IPS DF 4.7 (cell line): ENCODE results near the gene DTWD2.
"Not testable (repeated sequence)": the region's sequence is repeated elsewhere in the genome, so short reads cannot be mapped to it uniquely, and the experiment has no call there.

Experiments
- DNase-seq: peaks from one replicate; pipeline ENCODE4 v3.0.0-alpha.2; 2013; ENCODE audit warnings: low spot score; ENCODE audit errors: extremely low read depth

DTWD2 gene

GRCh38 chr5:118998861-118999260, 10.5 kb upstream of the DTWD2 start:
- DNase-seq, result not testable (repeated sequence)

- no peak for DNase-seq
These were observed 7.8 kb upstream of the DTWD2 start for GRCh38 chr5:118996098-118996497.

DNA sequence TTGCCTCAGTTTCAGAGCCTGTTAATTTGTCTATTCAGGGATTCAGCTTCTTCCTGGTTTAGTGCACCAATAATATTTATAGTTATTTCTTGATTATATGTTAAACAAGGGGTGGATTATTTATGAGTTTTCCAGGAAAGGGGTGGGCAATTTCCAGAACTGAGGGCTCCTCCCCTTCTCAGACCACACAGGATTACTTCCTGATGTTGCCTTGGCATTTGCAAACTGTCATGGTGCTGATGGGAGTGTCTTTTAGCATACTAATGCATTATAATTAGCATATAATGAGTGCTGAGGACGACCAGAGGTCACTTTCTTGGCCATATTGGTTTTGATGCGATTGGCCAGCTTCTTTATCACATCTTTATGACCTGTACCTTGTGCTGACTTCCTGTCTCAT, 6.2 kb upstream of the DTWD2 start:
- DNase-seq, result no peak

DNA sequence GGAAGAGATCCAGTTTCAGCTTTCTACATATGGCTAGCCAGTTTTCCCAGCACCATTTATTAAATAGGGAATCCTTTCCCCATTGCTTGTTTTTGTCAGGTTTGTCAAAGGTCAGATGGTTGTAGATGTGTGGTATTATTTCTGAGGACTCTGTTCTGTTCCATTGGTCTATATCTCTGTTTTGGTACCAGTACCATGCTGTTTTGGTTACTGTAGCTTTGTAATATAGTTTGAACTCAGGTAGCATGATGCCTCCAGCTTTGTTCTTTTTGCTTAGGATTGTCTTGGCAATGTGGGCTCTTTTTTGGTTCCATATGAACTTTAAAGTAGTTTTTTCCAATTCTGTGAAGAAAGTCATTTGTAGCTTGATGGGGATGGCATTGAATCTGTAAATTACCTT, 4.8 kb upstream of the DTWD2 start:
- not testable (repeated sequence) for DNase-seq

GRCh38 chr5:118992055-118992454, 3.7 kb upstream of the DTWD2 start:
- not testable (repeated sequence) for DNase-seq

DNA sequence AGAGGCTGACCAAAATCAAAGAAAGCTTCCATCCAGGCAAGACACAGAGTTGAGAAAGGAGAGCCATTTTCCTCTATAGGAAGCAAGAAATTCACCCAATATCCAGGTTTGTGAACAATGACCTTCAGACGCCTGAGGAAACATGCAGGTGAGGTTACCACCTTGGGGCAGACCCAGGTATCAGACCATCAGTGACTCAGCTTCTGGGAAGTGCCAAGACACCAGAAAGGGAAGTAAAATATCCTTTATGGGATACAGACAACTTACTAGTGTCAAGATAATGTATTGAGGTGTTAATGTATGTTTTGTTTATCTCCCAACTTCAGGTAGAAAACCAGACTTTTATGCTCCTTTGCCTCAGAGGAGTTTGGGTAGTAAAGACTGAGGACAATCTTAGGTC, 2.2 kb upstream of the DTWD2 start:
- DNase-seq, result no peak

DNA sequence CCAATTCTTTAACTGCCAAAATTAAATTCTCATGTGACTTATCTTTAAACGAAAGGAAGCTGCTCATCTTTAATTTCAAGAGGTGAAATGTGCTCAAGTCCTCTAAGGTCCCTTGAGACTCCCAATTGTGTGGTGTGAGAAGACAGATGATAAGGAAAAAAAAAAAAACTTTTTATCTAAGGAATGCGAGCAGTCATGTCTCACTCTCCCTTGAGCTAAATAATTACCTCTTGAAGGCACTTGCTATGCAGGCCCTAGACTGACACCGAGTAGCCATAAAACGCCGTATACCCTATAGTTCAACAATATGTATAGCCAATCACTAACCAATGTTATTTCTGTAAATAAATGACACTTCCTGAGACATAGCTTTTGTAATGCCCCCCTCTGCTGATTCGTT, 1.5 kb upstream of the DTWD2 start:
- DNase-seq, result no peak

DNA sequence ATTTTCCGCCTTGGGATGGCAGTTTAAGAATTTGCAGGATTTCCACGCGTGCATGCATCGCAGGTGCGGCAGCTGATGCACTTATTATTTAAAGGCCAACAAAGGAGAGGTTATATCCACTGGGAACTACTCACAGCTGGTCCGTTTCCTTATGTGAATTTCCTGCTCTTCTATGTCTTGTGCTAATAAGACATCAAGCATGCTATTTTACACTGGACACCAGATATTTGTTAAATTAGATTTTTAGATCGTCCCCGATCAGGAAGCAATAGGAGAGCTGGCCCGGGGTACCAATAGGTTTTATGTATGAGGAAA, 476 bp upstream of the DTWD2 start:
- no peak for DNase-seq

DNA sequence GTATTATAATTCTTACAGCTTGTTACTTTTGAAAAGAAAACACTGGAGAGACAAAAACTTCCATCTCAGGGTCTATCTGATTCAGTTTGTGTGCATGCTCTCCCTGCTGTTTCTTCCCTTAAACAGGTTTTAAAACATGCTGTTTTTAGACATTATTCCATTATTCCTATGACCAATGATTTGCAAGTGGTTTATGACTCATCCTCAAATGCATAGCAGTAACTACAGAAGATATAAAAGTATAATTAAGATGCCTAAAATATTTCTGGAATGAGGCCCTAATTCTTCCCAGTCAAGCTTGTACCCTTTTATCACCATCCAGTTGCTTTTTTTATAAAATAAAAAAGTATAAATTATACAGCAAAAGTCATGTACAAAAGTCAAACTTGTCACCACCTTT, 3.7 kb downstream of the DTWD2 start:
- no peak for DNase-seq

DNA sequence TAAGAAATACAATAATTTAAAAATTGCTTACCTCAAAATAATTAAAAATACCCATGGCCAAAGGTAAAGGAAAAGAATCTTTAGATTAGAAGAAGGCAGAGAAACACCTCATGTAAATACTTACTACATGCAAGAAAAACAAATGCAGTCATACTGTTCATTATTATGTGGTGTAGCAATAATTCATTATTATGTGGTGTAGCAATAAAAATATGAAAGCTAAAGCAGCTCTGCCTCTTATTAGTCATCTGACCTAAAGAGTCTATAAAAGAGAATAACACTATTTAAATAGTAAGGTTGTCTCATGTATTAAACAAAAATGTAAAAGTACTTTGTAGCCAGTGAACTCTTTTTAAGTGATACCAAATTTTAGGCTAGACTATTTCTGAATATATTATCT, 6.6 kb downstream of the DTWD2 start:
- no peak for DNase-seq

- no peak for DNase-seq
These were observed 7.9 kb downstream of the DTWD2 start for GRCh38 chr5:118980438-118980837.

DNA sequence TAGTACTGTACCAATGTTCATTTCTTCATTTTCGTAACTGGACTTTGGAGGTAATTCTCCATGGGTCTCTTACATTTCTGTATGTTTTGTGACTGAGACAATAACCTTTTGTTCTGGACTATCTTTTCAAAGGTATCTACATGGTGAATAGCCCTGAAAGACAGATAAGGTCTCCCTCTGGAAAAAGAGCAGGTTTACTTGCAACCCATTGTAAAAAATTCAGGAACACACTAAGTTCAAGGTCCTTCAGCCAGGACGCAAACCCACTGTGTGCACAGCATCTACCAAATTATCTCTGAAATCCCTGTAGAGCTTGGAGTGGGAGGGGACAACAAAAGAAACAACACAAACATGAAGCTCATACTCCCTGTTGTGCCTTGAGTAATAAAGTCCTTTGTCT, 8.3 kb downstream of the DTWD2 start:
- no peak for DNase-seq

- DNase-seq, result not testable (repeated sequence)
These were observed 14.4 kb downstream of the DTWD2 start for GRCh38 chr5:118973779-118974445.

DNA sequence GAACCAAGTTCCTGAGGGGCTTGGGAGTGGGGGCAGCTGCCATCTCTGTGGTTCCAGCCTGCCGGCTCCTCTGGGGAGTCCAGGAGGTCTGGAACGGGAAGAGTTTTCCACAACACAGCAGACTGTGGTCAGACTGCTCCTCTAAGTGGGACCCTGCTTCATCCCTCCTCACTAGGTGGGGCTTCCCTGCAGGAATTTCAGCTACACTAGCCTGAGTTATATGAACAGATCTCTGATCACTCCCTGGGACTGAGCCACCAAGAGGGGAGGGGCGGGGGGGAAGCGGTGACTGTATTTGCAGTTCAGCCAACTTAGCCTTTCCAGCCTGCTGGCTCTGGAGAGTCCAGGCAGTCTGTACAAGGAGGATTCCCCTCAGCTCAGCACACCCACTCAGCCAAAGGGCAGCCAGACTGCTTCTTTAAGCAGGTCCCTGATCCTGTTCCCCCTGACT, 19.4 kb downstream of the DTWD2 start:
- no peak for DNase-seq

- no peak for DNase-seq
These were observed 19.9 kb downstream of the DTWD2 start for GRCh38 chr5:118968406-118968911.

DNA sequence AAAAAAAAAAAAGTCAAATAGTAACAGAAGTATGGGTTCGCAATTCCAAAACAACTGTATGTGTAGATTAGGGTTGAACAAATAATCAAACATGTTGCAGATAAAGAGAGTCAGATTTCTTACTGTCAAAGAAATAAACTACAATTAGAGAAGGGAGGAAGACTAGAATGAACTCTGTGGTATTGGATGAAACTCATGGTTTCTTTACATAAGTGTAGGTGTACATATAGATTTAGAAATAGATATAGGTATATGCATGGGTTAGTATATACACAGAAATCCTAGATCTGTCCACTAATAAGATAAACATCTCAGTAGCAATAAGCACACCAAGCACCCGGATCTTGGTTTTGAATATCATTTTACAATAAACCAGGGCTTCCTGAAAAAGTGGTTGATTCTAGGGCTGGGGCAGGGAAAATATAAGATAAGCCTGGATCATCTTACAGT, 21.3 kb downstream of the DTWD2 start:
- no peak for DNase-seq

DNA sequence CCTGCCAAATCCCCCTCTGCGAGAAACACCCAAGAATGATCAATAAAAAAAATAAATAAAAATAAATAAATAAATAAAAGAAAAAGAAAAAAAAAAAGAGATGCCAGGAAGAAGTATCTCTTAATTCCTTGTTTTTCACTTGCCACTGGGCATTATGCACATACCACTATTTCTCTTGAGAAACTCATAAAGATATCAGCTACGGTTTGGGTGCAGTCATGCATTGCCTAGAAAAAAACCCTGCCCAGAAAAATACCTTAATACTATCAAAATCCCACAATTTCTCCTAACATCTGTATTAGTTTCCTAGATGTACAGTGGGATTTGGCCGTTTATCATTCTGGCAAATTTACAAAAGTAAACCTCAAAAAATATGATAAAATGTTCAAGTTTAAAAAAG, 22.5 kb downstream of the DTWD2 start:
- no peak for DNase-seq

- DNase-seq, result not testable (repeated sequence)
These were observed 23.4 kb downstream of the DTWD2 start for GRCh38 chr5:118964970-118965369.

DNA sequence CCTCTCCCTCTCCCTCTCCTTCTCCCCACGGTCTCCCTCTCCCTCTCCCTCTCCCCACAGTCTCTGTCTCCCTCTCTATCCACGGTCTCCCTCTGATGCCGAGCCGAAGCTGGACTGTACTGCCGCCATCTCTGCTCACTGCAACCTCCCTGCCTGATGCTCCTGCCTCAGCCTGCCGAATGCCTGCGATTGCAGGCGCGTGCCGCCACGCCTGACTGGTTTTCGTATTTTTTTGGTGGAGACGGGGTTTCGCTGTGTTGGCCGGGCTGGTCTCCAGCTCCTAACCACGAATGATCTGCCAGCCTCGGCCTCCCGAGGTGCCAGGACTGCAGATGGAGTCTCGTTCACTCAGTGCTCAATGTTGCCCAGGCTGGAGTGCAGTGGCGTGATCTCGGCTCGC, 24.0 kb downstream of the DTWD2 start:
- not testable (repeated sequence) for DNase-seq

GRCh38 chr5:118963169-118963568, 25.2 kb downstream of the DTWD2 start:
- no peak for DNase-seq

DNA sequence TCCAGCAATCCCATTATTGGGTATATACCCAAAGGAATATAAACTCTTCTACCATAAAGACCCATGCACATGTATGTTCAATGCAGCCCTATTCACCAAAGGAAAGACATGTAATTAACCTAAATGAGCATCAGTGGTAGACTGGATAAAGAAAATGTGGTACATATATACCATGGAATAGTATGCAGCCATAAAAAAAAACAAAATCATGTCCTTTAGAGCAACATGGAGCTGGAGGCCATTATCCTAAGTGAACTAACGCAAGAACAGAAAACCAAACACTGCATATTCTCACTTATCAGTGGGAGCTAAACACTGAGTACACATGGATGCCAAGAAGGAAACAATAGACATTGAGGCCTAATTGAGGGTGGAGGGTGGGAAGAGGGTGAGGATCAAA, 27.8 kb downstream of the DTWD2 start:
- no peak for DNase-seq

DNA sequence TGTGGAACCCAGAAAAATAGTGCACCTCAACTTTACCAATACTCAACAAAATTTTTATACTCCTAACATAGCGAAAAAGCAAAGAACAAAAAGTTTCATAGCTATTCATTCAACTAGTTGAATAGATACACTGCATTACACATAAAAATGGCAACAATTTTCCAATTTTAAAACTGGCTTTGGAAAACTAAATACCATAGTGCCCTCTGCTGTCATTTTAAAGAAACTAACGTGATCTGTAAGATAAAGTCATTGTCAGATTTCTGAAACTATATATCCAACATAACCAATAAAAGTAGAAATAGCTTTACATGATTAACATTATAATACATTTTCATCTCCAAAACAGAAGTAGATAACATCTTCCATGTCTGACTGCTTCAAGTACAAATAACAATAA, 31.6 kb downstream of the DTWD2 start:
- DNase-seq, result no peak

GRCh38 chr5:118953652-118954005, 34.7 kb downstream of the DTWD2 start:
- DNase-seq, result no peak
